ENCODE data around the gene SELENOF. TPM values are rescaled to one million over a fixed set of nuclear protein-coding genes. Genes with fewer than 3 reads are reported as not detected.
"Not testable (repeated sequence)": the region's sequence is repeated elsewhere in the genome, so short reads cannot be mapped to it uniquely, and the experiment has no call there.

The SELENOF gene
- total RNA-seq, 1 donor from 2014 or later, result 114 TPM

- TF ChIP-seq CTCF (IDR thresholded peaks at IDR 0.05; ENCODE audit: unreplicated experiment), result no peak
- Mint-ChIP-seq H3K4me1 (ENCODE audit: low read depth) (peaks cover 18% of the 10 kb centered on the region), H3K27me3 (no peaks in the 10 kb centered on the region), H3K27ac (no peak within 1 kb of the TSS), H3K36me3 (ENCODE audit: insufficient read depth) (peaks cover 8% of the 10 kb centered on the region), H3K9me3 (ENCODE audit: low read depth) (no peaks in the 10 kb centered on the region), H3K4me3 (ENCODE audit: low read depth) (no peak within 1 kb of the TSS)
- no peak for DNase-seq (ENCODE audit: low spot score, unreplicated experiment)
Observed at GRCh38 chr1:86914601-86914997, 673 bp upstream of the SELENOF start, which contains the start of gene HS2ST1. TSS of gene HS2ST1 (plus strand) at chr1:86914635.

- H3K4me3 Mint-ChIP-seq (ENCODE audit: low read depth), result no peak overlapping the region
- no peaks in the 10 kb centered on the region for H3K27me3 Mint-ChIP-seq
- H3K27ac Mint-ChIP-seq, result no peak overlapping the region
- H3K36me3 Mint-ChIP-seq (ENCODE audit: insufficient read depth), result peaks cover 8% of the 10 kb centered on the region
- no peak for TF ChIP-seq CTCF (IDR thresholded peaks at IDR 0.05; ENCODE audit: unreplicated experiment)
- H3K4me1 Mint-ChIP-seq (ENCODE audit: low read depth), result peaks cover 18% of the 10 kb centered on the region
- no peak for DNase-seq (ENCODE audit: low spot score, unreplicated experiment)
- H3K9me3 Mint-ChIP-seq (ENCODE audit: low read depth), result no peaks in the 10 kb centered on the region
Observed at GRCh38 chr1:86913399-86913895, 479 bp downstream of the SELENOF start.

- no peak for TF ChIP-seq CTCF (IDR thresholded peaks at IDR 0.05; ENCODE audit: unreplicated experiment)
- no peaks in the 10 kb centered on the region for H3K27me3 Mint-ChIP-seq
- H3K27ac Mint-ChIP-seq, result peak overlapping the region; percentile 21
- peaks cover 11% of the 10 kb centered on the region for H3K36me3 Mint-ChIP-seq (ENCODE audit: insufficient read depth)
- DNase-seq (ENCODE audit: low spot score, unreplicated experiment), result no peak
- peaks cover 18% of the 10 kb centered on the region for H3K4me1 Mint-ChIP-seq (ENCODE audit: low read depth)
- no peaks in the 10 kb centered on the region for H3K9me3 Mint-ChIP-seq (ENCODE audit: low read depth)
- H3K4me3 Mint-ChIP-seq (ENCODE audit: low read depth), result no peak overlapping the region
Observed at GRCh38 chr1:86912281-86912900, 1.5 kb downstream of the SELENOF start.

- Mint-ChIP-seq H3K36me3 (ENCODE audit: insufficient read depth) (peaks cover 19% of the 10 kb centered on the region), H3K27ac (no peak overlapping the region), H3K27me3 (no peaks in the 10 kb centered on the region), H3K4me1 (ENCODE audit: low read depth) (peaks cover 6% of the 10 kb centered on the region), H3K9me3 (ENCODE audit: low read depth) (no peaks in the 10 kb centered on the region), H3K4me3 (ENCODE audit: low read depth) (no peak overlapping the region)
- no peak for DNase-seq (ENCODE audit: low spot score, unreplicated experiment)
- no peak for TF ChIP-seq CTCF (IDR thresholded peaks at IDR 0.05; ENCODE audit: unreplicated experiment)
Observed at GRCh38 chr1:86906419-86906818, 7.5 kb downstream of the SELENOF start.

- Mint-ChIP-seq H3K4me1 (ENCODE audit: low read depth) (peaks cover under 1% of the 10 kb centered on the region), H3K27me3 (no peaks in the 10 kb centered on the region), H3K9me3 (ENCODE audit: low read depth) (no peaks in the 10 kb centered on the region), H3K27ac (no peak overlapping the region), H3K36me3 (ENCODE audit: insufficient read depth) (peaks cover 21% of the 10 kb centered on the region), H3K4me3 (ENCODE audit: low read depth) (no peak overlapping the region)
- no peak for DNase-seq (ENCODE audit: low spot score, unreplicated experiment)
- TF ChIP-seq CTCF (IDR thresholded peaks at IDR 0.05; ENCODE audit: unreplicated experiment), result no peak
Observed at GRCh38 chr1:86905875-86906274, 8.1 kb downstream of the SELENOF start.

GRCh38 chr1:86899401-86899800 lies 14.5 kb downstream of the SELENOF start:
- not testable (repeated sequence) for H3K4me1 Mint-ChIP-seq (ENCODE audit: low read depth); H3K9me3 Mint-ChIP-seq (ENCODE audit: low read depth); DNase-seq (ENCODE audit: low spot score, unreplicated experiment); H3K27ac Mint-ChIP-seq; H3K27me3 Mint-ChIP-seq; H3K4me3 Mint-ChIP-seq (ENCODE audit: low read depth)
- peaks cover 28% of the 10 kb centered on the region for H3K36me3 Mint-ChIP-seq (ENCODE audit: insufficient read depth)

Data from progenitor cell of endocrine pancreas (in vitro differentiated cells).